ENCODE data around the gene FUT4. TPM values are rescaled to one million over a fixed set of nuclear protein-coding genes. Genes with fewer than 3 reads are reported as not detected.

FUT4 gene
- total RNA-seq, 1 experiment from 2014 or later = 5.7 TPM

- ATAC-seq (no peak), DNase-seq (ENCODE audit: low read depth, low spot score) (no peak)
- TF ChIP-seq TCF7L2 (IDR thresholded peaks at IDR 0.05; ENCODE audit: borderline replicate concordance, extremely low read depth, insufficient read depth, insufficient read length) (no peak), EGR1 (IDR thresholded peaks at IDR 0.05; ENCODE audit: low read depth) (no peak), RAD21 (IDR thresholded peaks at IDR 0.05; ENCODE audit: low read depth) (no peak), EZH2 (IDR thresholded peaks at IDR 0.05) (no peak), SIN3A (IDR thresholded peaks at IDR 0.05; ENCODE audit: low read depth) (no peak), ELF1 (IDR thresholded peaks at IDR 0.05; ENCODE audit: borderline replicate concordance, low read depth) (no peak), SRF (IDR thresholded peaks at IDR 0.05; ENCODE audit: low read depth) (no peak), POLR2AphosphoS5 (IDR thresholded peaks at IDR 0.05; ENCODE audit: low read depth, low read length) (no peak), ZFX (IDR thresholded peaks at IDR 0.05) (no peak), JUND (IDR thresholded peaks at IDR 0.05) (no peak), FOSL1 (IDR thresholded peaks at IDR 0.05; ENCODE audit: low read depth) (no peak), CTCF (IDR thresholded peaks at IDR 0.05 in 2 of 3, conservative IDR thresholded peaks at IDR 0.05 in 1 of 3; ENCODE audit: borderline replicate concordance in 1 of 3, insufficient read depth in 1 of 3, low read depth in 2 of 3, low read length in 2 of 3) (no peak), CEBPB (IDR thresholded peaks at IDR 0.05; ENCODE audit: low read depth) (no peak), REST (IDR thresholded peaks at IDR 0.05; ENCODE audit: low read depth) (no peak), ZBTB33 (IDR thresholded peaks at IDR 0.05; ENCODE audit: extremely low read depth, insufficient replicate concordance, low read length) (no peak), EZH2phosphoT487 (IDR thresholded peaks at IDR 0.05; ENCODE audit: borderline replicate concordance) (no peak), POLR2A (IDR thresholded peaks at IDR 0.05; ENCODE audit: borderline replicate concordance, extremely low read depth, insufficient read depth, insufficient read length) (no peak)
- H3K9me3 ChIP-seq (ENCODE audit: control insufficient read depth in 1 of 2, insufficient read depth in 1 of 2, low read depth in 1 of 2, low read length in 2 of 2) = no peaks in the 10 kb centered on the region
- H3K4me3 ChIP-seq (replicated peaks in 1 of 2; ENCODE audit: low read depth in 1 of 2, low read length in 2 of 2) = no peak overlapping the region
- no peaks in the 10 kb centered on the region for H3K36me3 ChIP-seq (ENCODE audit: control insufficient read depth in 1 of 2, insufficient read depth in 2 of 2, low read length in 2 of 2)
- no peaks in the 10 kb centered on the region for H4K20me1 ChIP-seq (ENCODE audit: insufficient read depth)
- H3K27ac ChIP-seq (ENCODE audit: low read depth, low read length) = no peak overlapping the region
- intact Hi-C loops (cut with micrococcal nuclease) = no loop called here
- H3K9ac ChIP-seq (ENCODE audit: low read length) = no peak overlapping the region
- no peak overlapping the region for H3K4me2 ChIP-seq (ENCODE audit: low read length)
- no TSS peak for BruUV-seq (replicated peaks)
- no peak overlapping the region for H2AFZ ChIP-seq (ENCODE audit: low read depth, low read length, poor library complexity, severe bottlenecking)
- H3K79me2 ChIP-seq (ENCODE audit: insufficient read depth, low read length) = peaks cover 6% of the 10 kb centered on the region; the same call in 1 of the 2 replicates
- CTCF ChIA-PET = no interaction called here
- no peaks in the 10 kb centered on the region for H3K27me3 ChIP-seq (ENCODE audit: insufficient read depth, low read length)
- H3K9me2 ChIP-seq (ENCODE audit: insufficient read depth) = no peaks in the 10 kb centered on the region
- POLR2A ChIA-PET = no interaction called here
- RAD21 ChIA-PET (ENCODE audit: low non-redundant PET in 1 of 2, low total read pairs in 2 of 2, uncharacterized antibody in 2 of 2, unreplicated experiment in 2 of 2) = no interaction called here
- H3K4me1 ChIP-seq (ENCODE audit: control insufficient read depth in 1 of 2, insufficient read depth in 2 of 2, low read length in 2 of 2) = peaks cover 0 to 3% of the 10 kb centered on the region in 2 experiments; a peak in 2 of 4 replicates
These were observed 6.8 kb downstream of the FUT4 start for GRCh38 chr11:94550513-94550912.
